ENCODE data around the gene HPS4.
"Not testable (repeated sequence)": the region's sequence is repeated elsewhere in the genome, so short reads cannot be mapped to it uniquely, and the experiment has no call there.

HPS4 gene

DNA sequence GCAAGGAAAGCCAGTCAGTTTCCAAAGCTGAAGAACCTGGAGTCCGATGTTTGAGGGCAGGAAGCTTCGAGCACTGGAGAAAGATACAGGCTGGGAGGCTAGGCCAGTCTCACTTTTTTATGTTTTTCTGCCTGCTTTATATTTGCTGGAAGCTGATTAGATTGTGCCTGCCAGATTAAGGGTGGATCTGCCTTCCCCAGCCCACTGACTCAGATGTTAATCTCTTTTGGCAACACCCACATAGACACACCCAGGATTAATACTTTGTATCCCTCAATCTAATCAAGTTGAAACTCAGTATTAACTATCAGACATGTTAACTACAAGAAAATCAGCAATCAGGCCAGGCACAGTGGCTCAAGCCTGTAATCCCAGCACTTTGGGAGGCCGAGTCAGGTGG is 44.8 kb downstream of the HPS4 start:
- not testable (repeated sequence) for DNase-seq

DNA sequence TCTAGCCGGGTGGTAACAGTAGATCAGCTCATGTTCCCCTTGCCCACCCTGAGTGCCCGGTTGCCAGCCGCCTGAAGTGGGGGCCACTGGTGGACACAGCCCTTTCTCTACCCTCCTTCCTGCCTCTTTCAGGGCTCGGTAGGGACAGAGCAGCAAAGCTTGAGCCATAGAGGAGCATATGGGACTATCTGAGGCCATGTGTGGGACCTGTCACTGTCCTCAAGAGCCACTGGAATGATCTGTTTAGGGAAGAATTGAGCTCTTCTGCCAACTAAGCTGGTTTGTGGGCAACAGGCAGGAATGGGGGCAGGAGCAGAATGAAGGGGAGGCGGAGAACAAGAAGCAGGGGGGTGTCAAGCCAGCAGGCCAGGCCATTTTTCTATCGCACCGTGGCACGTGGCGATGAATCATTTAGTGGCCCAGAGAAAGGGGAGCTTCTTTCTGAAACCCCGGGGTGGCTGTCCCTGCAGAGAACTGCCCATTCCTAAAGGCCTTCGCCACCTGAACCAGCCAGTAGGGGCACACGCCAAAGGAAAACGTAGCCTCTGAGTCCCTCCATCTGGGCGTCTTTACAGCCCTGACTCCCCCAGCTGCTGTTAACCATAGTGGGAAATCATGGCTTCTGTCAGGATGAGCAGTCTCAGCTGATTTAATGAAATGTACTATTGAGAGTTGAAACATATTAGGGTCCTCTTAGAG is 45.7 kb downstream of the HPS4 start:
- DNase-seq, result no peak

DNA sequence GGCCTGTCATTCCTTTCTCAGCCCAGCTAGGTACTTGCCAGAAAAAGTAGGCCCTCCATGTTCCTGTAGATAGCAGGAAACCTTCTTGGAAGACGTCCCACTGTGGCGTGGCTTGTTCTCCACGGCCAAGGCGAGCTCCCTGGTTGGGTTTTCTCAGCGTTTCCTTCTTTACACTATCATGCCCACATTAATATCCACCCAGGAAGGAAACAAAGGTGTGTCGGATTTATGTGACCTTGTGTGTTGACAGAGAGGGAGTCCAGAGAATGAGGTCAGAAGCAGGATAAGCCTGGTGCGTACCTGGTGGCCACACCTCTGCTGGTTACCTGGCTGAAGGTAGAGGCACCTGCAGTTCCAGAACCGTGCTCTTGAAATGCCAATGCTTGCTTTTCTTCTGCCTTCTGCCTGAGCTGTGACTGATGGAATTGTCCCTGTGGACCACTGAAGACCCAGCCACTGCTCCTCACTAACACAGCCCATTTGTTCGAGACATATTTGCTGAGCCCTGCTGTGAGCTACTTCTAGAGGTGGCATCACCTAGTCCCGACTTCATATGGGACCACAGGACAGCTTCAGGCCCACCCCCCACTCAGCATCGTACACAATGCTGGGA is 46.6 kb downstream of the HPS4 start:
- DNase-seq, result no peak

DNA sequence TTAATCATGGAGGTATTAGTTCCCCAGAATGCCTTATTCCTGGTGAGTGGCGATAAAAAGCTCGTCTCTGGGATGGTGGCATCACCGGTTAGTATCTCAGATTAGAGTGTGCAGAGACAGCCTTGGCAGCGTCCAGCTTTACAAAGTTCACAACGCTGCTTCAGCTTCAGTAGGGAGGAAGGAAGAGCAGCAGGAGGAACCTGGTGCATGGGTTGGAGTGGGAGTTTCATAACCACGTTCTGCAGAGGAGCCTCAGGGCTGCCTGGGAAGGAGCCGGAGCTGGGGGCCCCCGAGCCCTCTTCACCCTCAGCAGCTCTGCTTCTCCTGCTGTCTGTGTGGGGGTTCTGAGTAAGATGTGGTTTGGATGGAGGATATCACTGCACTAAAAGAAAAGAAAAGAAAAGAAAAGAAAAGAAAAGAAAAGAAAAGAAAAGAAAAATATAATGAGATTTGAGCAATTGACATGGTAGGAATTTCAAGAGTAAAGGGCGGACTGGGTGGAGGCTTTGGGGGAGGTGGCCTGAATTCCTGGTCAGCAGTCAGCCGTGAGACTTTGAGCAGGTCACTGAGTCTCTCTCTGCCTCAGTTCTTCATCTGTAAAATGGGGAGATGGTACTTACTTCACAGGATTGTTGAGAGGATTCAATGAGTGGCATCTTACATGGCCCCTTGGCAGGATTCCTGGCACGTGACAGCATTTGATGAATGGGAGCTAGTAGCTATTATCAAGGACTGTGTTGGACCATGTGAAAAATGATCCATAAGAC is 48.1 kb downstream of the HPS4 start:
- DNase-seq, result no peak

DNA sequence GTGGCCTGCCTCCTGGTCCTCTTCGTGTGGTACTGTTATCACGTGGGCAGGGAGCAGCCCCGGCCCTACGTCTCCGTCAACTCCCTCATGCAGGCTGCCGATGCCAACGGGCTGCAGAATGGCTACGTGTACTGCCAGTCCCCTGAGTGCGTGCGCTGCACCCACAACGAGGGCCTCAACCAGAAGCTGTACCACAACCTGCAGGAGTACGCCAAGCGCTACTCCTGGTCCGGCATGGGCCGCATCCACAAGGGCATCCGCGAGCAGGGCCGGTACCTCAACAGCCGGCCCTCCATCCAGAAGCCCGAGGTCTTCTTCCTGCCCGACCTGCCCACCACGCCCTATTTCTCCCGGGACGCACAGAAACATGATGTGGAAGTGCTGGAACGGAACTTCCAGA is 49.8 kb downstream of the HPS4 start:
- no peak for DNase-seq

DNA sequence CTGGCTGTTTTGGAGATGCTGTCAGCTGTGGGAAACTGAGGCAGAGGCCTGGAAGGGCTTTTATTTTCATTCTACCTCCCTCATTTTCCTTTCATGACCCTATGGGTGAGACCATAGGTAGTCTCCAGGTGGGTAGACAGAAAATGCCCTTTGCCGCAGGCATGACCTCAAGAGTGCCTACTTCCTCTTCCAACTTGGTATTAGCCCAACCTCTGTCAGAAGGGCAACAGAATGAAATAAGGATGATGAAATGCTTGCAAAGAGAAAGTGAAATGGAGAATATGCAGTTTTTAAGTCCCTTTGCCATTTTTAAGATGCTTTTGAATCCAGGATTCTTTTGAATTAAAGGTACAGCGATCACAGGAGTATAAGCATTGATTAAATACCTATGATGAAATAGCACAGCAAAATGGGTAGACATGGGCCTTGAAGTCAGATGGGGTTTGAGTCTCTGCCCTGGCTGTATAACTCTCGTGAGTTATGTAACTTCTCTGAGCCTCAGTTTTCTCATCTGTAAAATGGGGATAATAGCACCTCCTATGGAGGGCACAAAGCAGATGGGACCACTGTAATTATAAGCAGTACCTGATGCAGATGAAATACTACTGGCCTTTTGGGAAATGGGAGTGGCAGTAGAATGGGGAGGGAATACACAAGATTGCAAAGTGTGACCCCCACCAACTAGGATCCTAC is 50.8 kb downstream of the HPS4 start:
- DNase-seq, result no peak

DNA sequence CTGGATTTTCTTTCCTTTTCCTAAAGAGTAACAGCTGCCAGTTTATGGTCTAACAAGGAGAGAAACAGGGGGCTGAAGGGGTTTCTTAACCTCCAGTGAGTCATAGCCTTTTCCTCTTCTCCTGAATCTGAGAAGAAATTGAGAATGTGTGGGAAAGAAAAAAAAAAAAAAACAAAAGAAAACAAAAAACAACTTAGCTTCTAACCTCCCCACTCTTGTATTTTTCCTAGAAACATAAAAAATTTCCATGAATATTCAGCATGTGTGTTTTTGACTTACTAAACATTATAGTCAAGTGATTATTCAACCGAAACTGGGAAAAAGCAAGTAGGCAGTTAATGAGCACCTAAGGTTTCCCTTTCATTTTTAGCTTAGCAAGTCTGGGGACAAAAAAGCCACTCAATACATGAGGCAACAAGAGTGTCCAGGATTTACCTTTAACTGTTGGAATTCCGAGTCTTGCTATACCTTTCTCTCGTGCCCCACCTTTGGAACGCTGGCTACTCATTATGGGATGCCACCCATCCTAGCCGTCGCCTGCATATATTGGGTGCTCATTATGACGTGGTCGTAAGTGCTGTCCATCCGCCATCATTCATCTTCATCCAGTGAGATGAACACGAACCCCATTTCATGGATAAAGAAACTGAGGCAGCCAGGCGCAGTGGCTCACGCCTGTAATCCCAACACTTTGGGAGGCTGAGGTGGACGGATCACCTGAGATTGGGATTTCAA is 52.2 kb downstream of the HPS4 start:
- DNase-seq, result no peak

DNA sequence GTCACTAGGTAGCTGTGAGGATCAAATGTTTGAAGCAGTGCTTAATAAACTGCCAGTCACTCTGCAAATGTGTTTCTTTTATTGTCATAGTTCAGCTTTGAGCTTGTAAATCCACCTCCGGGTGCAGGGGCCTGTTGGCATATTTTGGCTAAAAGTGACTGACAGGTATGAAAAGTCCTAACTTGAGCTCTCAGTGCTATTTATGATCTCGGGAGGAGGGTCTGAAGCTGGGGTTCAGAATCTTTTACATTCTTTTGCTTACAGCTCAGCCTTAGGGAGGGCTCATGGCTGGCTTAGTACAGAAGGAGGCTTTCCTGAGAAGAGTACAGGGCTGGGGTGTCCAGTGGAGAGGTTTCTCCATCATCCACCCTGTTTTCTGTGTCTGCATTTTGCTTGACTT is 53.0 kb downstream of the HPS4 start:
- DNase-seq, result no peak

DNA sequence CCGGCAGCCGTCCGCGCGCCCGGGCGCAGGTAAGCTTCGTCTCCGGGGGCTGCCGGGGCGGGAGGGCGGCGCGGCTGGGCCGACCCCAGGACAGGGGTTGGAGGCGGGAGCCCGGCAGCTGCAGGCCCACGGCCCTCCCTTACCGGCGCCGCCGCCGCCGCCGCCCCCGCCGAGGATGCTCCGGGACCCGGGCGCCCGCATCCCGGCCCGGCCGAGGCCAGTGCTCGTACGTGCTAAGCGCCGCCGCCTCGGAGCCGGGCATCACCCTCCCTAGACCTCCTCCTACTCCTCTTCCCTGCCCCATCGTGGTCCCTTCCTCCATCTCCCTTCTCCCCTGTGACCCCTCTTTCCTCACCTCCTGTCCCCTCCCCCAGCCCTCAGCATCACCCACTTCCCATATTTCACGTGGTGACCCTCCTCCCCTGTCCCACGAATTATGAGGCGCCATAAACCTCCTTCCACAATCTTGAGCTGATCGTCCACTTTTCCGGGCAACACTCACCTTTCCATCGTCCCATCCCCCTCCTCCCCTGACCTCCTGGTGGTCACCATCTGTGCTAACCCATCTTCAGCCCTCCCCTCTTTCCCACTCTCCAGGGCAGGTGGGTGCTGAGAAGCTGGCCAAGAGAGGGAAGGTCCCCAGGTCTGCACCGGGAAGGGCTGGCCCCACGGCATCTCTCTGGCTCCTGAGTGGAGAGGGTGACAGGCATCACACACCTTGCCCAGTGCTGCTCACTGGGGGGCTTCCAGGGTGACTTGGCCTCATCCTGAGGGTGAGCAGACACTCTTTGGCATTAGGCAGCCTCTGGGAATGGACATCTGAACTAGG is 53.9 kb downstream of the HPS4 start:
- no peak for DNase-seq

DNA sequence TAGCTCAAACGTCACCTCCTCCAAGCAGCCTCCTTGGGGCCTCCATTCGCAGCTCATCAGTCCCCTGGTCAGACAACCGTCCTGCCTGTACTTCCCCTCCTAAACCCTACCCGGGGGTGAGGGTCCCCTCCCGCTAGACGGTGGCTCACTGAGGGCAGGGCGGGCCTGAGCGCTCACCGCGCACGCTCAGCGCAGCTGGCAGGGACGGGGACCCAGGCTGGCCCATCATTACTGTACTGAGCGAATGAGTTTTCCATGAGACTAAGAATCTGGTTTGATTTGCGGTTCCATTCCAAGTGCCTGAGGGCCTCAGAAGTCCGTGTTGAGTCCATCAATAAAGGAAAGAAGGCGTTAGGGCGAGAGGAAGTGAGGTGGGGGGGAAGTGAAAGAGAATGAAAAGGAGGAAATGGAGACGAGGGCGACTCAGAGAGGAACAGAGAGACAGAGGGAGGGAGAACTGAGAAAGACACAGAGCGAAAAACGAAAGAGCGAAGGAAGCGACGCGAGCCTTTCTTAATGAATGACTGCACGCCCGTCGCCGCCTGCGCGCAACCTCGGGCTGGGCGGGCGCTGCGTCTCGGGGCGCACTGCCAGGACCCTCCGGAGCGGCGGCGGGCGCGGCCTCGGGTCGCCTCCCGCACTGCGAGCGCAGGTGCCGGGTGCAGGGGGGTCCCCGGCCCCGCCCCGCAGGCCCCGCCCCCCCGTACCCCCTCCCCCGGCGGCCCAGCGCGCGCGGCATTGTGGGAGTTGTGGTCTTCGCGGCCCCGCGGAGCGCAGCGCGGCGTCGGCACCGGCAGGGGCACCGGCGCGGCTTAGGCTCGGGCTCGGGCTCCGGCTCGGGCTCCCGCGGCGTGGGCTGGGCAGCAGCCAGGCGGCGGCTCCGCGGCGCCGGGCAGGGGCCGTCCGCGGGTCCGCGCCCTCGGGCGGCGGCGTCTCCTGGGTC is 54.8 kb downstream of the HPS4 start, which contains the start of gene ASPHD2:
Gene ASPHD2 (plus strand): TSS at position 746 of the 943 bp plus-strand sequence. CDS start 4,356 bp downstream, outside the sequence.
- DNase-seq, result peak; percentile 12

DNA sequence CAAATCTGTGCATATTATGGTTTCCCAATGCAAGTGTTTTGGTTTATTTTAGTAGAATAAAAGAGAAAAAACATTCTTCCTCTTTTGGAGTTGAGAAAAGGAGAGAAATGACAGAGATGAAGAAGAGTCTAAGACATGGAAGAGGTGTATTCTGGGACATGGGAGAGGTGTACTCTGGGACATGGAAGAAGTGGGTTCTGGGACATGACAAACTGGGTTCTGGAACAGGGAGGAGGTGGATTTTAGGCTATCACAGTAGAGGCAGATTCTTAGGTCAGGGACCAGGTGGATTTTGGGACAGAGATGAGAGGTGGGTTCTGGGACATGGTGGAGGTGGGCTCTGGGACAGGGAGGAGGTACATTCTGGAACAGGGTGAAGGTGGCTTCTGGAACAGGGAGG is 56.7 kb downstream of the HPS4 start:
- no peak for DNase-seq

DNA sequence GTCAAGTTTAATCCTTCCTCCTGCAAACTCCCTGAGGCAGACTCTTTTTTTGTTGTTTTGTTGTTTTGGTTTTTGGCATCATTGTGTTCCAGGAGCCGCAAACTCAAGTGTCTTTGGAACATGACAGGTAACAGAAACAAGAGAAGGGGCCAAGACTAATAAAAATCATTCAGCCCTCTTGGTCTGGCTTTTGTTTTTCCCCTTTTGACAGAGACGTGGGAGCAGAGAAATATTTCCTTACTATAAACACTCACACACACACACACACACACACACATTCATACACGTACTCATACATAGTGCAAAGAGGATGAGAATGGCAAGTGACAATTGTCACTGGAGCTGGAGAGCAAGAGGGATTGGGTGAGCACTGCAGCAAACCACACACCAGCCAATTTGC is 65.0 kb downstream of the HPS4 start:
- no peak for DNase-seq

DNA sequence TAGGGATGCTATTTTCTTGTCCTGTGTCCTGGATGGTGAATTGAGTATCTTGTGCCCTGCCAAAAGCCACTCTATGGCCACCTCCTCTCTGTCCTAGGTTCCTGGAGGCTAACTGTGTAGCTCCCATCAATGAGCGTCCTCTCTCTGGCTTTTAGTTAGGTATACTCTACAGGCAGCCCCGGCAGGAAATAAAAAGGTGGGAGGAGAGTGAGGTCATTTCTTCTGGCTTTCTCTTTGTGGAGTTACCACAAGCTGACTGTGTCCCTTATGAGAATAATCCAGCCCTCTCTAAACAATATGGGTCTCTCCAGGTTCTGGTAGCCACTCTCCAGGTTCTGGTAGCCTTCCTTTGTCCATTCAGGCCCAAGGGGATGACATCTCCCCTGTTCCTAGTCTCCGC is 66.2 kb downstream of the HPS4 start:
- DNase-seq, result peak; percentile 25

DNA sequence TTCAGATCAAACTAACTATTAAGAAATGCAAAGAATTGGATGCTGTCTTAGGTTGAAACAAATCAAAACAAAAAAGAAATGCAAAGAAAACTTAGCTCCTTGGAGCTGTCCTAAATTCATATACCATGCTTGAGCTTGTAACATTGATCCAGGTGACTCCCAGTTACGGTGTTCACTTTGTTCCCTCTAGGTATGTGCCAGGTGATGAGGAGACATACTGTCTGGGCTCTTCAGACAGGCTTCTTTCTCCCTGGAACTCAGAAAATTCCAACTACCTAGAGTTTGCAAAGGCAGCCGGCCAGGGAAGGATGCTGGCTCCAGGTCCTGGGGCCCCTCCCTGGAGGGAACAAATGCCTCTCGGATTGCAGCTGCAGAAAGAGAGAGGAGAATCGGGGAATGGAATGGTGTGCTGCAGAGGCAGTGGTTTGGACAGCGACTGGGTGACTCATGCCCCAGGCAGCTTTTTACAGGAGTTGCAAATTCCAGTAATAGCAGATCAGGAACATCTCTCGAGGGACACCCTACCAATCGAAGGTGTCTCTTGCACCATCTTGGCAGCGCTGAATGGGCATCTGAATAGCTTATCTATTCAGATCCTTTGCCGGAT is 66.8 kb downstream of the HPS4 start:
- DNase-seq, result peak; percentile 56

DNA sequence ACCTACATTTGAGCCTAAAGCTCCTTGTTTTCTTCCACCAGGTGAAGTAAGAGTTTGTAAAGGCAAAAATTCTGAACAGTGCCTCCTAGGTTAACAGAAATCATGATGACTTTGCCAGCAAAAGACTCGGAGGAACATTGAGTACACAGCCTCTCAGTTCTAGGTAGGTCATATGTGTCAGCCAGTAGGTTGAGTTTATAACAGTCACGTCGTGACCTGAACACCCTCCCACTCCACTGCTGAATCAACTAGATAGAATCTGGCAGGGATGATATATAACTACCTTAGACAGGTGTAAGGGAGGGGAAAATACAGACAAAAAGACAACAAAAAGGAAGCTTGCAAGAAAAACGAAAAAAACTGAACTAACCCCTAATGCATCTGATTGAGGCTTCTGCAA is 67.3 kb downstream of the HPS4 start:
- DNase-seq, result no peak

DNA sequence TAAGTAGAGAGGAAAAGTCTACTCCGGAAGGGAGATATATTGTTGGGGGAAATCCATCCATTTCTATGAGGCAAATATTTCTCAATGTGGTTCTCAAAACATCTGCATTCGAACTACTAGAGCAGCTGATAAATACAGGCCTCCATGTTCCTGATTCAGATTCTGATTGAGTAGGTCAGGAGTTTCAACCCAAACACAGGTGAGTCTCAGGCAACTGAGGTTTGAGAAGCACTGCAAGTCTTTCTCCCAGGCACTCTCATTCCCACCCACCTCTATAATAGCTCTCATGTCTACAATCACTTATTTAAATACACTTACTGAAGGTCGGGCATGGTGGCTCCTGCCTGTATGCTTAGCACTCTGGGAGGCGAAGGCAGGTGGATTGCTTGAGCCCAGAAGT is 69.2 kb downstream of the HPS4 start:
- DNase-seq, result no peak

DNA sequence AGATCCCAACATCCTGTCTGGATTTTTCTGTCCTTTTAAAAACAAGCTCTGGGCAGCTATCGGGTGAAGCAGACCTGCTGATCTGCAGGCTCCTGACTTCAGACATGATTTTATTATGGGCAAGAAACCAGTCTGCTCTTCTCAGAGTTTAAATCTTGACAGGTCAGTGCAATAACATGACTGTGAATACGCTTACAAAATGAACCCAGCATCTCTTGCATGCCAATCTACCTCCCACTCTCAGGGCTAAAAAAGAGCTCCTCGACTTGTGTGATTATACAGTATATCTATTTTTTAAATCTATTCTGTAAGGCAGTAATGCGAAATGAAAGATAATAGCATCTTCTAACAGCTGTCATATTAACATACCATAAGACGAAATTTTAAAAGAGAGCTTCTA is 73.2 kb downstream of the HPS4 start:
- DNase-seq, result no peak

DNA sequence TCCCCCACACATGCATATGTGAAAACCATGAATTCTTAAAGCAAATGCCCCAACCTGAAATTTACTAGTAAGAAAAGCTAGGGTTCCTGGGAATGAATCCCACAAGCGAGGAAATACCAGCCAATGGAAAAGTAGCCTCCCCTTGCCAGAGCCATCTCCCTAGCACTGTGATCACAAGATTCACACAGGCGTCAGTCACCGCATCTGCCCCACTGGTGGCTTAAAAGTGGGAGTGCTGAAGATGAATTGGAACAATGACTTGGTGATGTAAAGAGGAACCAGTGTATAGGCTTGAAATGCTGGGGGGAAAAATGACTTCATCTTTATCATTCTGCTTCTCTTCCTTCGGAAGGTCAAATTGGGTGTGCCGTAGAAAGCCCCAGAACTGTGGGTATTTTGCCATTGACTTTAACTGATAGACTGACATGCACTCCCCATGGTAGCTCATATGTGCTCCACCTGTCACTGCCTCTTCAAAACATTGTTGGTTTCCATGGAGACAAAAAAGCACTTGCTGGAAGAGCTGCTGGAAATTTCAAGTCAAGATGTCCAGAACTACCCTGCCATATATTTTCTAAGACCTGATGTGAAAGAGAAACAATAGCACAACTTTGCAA is 73.8 kb downstream of the HPS4 start:
- DNase-seq, result no peak

DNA sequence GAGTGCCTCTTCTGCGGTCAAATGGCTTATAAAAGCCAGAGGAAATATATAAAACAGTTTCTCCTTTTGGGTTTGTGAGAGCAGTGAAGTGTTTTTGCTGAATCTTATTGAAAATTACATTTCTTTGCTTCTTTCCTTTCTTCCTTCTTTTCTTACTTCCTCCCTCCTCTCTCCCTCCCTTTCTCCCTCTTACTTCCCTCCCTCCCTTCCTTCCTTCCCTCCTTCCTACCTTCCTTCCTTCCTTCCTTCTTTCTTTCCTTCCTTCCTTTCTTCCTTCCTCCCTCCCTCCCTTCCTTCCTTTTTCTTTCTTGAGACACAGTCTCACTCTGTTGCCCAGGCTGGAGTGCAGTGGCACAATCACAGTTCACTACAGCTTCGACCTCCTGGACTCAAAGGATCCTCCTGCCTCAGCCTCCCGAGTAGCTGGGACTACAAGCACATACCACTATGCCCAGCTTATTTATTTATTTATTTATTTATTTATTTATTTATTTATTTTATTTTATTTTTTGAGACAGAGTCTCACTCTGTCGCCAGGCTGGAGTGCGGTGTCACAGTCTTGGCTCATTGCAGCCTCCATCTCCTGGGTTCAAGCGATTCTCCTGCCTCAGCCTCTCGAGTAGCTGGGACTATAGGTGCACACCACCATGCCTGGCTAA is 74.9 kb downstream of the HPS4 start:
- DNase-seq, result not testable (repeated sequence)
